Mesendoderm (in vitro differentiated cells): Measurements from ENCODE around the gene IRAG1.
A peak's percentile ranks its signal among the peaks of the same experiment; 100 is the strongest.

ENCODE experiments used
- DNase-seq: peaks from one replicate; pipeline ENCODE4 v3.0.0; 2013
- H2AK5ac ChIP-seq: 2 replicates; pipeline ENCODE4 v1.6.1; 2013; ENCODE audit warnings: low read length, inconsistent platforms
- H2BK120ac ChIP-seq: 2 replicates; pipeline ENCODE4 v1.6.1; 2013; ENCODE audit warnings: low read depth, mild to moderate bottlenecking, low read length, moderate library complexity, mixed read lengths
- H2BK15ac ChIP-seq: replicated peaks from 2 replicates; pipeline ENCODE4 v1.6.1; 2013; ENCODE audit warnings: low read depth, mild to moderate bottlenecking, moderate library complexity
- H2BK5ac ChIP-seq: 2 replicates; pipeline ENCODE4 v1.6.1; 2013; ENCODE audit warnings: low read length, inconsistent platforms
- H3K18ac ChIP-seq: 2 replicates; pipeline ENCODE4 v1.6.1; 2013; ENCODE audit warnings: mild to moderate bottlenecking, low read length, mixed read lengths
- H3K23ac ChIP-seq: one replicate; pipeline ENCODE4 v1.6.1; 2013; ENCODE audit warnings: low read length
- H3K27ac ChIP-seq: 2 replicates; pipeline ENCODE4 v1.5.1; 2013; ENCODE audit warnings: low read depth, mild to moderate bottlenecking, inconsistent platforms, low read length, moderate library complexity
- H3K27me3 ChIP-seq: 2 replicates; pipeline ENCODE4 v1.6.1; 2013; ENCODE audit warnings: low read length, control low read depth, mild to moderate bottlenecking, inconsistent platforms; ENCODE audit not compliant: insufficient read depth, poor library complexity
- H3K36me3 ChIP-seq: 2 replicates; pipeline ENCODE4 v1.6.1; 2013; ENCODE audit warnings: low read length, inconsistent platforms; ENCODE audit not compliant: control insufficient read depth, insufficient read depth
- H3K4ac ChIP-seq: one replicate; pipeline ENCODE4 v1.6.1; 2013; ENCODE audit warnings: low read depth, mild to moderate bottlenecking, low read length, moderate library complexity
- H3K4me1 ChIP-seq: 2 replicates; pipeline ENCODE4 v1.6.1; 2013; ENCODE audit warnings: low read depth, low read length, inconsistent platforms; ENCODE audit not compliant: control insufficient read depth
- H3K4me2 ChIP-seq: 2 replicates; pipeline ENCODE4 v1.6.1; 2013; ENCODE audit warnings: low read length
- H3K4me3 ChIP-seq: 2 replicates; pipeline ENCODE4 v1.5.1; 2013; ENCODE audit warnings: mild to moderate bottlenecking, low read length
- H3K56ac ChIP-seq: one replicate; pipeline ENCODE4 v1.6.1; 2013; ENCODE audit warnings: low read length
- H3K79me1 ChIP-seq: 2 replicates; pipeline ENCODE4 v1.6.1; 2013; ENCODE audit warnings: low read length, inconsistent platforms
- H3K79me2 ChIP-seq: 2 replicates; pipeline ENCODE4 v1.6.1; 2013; ENCODE audit warnings: mild to moderate bottlenecking, low read length; ENCODE audit not compliant: control insufficient read depth, insufficient read depth
- H3K9ac ChIP-seq: 2 replicates; pipeline ENCODE4 v1.6.1; 2013; ENCODE audit warnings: low read length, inconsistent platforms
- H4K5ac ChIP-seq: one replicate; pipeline ENCODE4 v1.6.1; 2013; ENCODE audit warnings: low read length
- H4K8ac ChIP-seq: one replicate; pipeline ENCODE4 v1.6.1; 2013; ENCODE audit warnings: low read depth, mild to moderate bottlenecking, control low read depth, low read length, moderate library complexity
- WGBS: extraction: QIAGEN DNeasy Blood & Tissue Kit; methylation state at CpG from one replicate; pipeline ENCODE4 v1.1.7; 2013; ENCODE audit warnings: low lambda C conversion rate, missing lambda C conversion rate; ENCODE audit not compliant: insufficient coverage; ENCODE audit errors: extremely low coverage; 5-methylcytosine and 5-hydroxymethylcytosine counted together

IRAG1 gene

GRCh38 chr11:10669258-10670033, 24.1 kb downstream of the IRAG1 start:
- no peak overlapping the region for H3K27ac ChIP-seq
- DNase-seq = no peak
- no CpG with 5 or more reads among the region's 5 CpGs for WGBS

DNA sequence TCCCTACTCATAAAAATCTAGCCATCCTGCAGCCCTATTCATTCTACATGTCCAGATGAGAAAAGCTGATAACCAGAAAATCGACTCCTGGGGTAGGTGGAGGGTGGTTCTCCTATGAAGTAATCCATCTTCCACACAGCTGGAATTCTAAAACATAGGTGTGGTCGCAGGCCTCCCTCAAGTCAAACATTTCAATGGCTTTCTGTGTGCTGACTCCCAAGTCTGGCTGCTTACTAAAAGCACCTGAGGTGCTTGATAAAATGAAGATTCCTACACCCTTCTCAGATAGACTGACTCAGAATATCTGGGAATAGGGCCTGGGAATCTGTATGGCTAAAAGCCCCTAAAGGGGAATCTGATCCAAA, 26.1 kb downstream of the IRAG1 start:
- no peak overlapping the region for H3K4me2 ChIP-seq
- H3K79me1 ChIP-seq = no peaks in the 10 kb centered on the region
- DNase-seq = no peak
- no peak overlapping the region for H2BK15ac ChIP-seq
- H3K4me1 ChIP-seq = no peaks in the 10 kb centered on the region
- H3K27me3 ChIP-seq = no peaks in the 10 kb centered on the region
- no peak overlapping the region for H4K5ac ChIP-seq
- no peak overlapping the region for H3K56ac ChIP-seq
- no peak overlapping the region for H2BK5ac ChIP-seq
- H3K9ac ChIP-seq = no peak overlapping the region
- H3K23ac ChIP-seq = no peak overlapping the region
- H3K4ac ChIP-seq = no peak overlapping the region
- H3K18ac ChIP-seq = no peak overlapping the region
- H3K36me3 ChIP-seq = no peaks in the 10 kb centered on the region
- no peak overlapping the region for H3K4me3 ChIP-seq
- H2BK120ac ChIP-seq = no peak overlapping the region
- H2AK5ac ChIP-seq = no peak overlapping the region
- H4K8ac ChIP-seq = no peak overlapping the region
- no CpG with 5 or more reads among the region's 2 CpGs for WGBS
- H3K79me2 ChIP-seq = no peaks in the 10 kb centered on the region
- H3K27ac ChIP-seq = no peak overlapping the region

More at GRCh38 chr11:10669258-10670033, 24.1 kb downstream of the IRAG1 start:
- Histone ChIP-seq H4K8ac (no peak overlapping the region), H3K27me3 (no peaks in the 10 kb centered on the region), H3K9ac (no peak overlapping the region), H3K36me3 (no peaks in the 10 kb centered on the region), H2BK5ac (no peak overlapping the region), H4K5ac (no peak overlapping the region), H3K4me1 (no peaks in the 10 kb centered on the region), H3K56ac (no peak overlapping the region), H3K4me3 (no peak overlapping the region), H3K4me2 (no peak overlapping the region), H2BK120ac (no peak overlapping the region), H3K23ac (peak overlapping the region; percentile 91), H3K18ac (no peak overlapping the region), H2AK5ac (no peak overlapping the region), H3K79me1 (no peaks in the 10 kb centered on the region), H2BK15ac (no peak overlapping the region), H3K79me2 (no peaks in the 10 kb centered on the region), H3K4ac (no peak overlapping the region)

GRCh38 chr11:10666556-10667520, 26.7 kb downstream of the IRAG1 start:
- no peak overlapping the region for H3K23ac ChIP-seq
- H3K4me1 ChIP-seq = no peaks in the 10 kb centered on the region
- DNase-seq = no peak
- H3K4me3 ChIP-seq = no peak overlapping the region
- no peak overlapping the region for H4K5ac ChIP-seq
- H3K36me3 ChIP-seq = no peaks in the 10 kb centered on the region
- no peaks in the 10 kb centered on the region for H3K27me3 ChIP-seq
- no peak overlapping the region for H3K18ac ChIP-seq
- H3K4me2 ChIP-seq = no peak overlapping the region
- no peak overlapping the region for H3K4ac ChIP-seq
- H3K79me1 ChIP-seq = no peaks in the 10 kb centered on the region
- H2BK15ac ChIP-seq = no peak overlapping the region
- H2AK5ac ChIP-seq = no peak overlapping the region
- H3K9ac ChIP-seq = no peak overlapping the region
- H2BK5ac ChIP-seq = no peak overlapping the region
- H2BK120ac ChIP-seq = no peak overlapping the region
- no peak overlapping the region for H3K27ac ChIP-seq
- no peak overlapping the region for H4K8ac ChIP-seq
- H3K56ac ChIP-seq = no peak overlapping the region
- H3K79me2 ChIP-seq = no peaks in the 10 kb centered on the region
- no CpG with 5 or more reads among the region's 6 CpGs for WGBS

DNA sequence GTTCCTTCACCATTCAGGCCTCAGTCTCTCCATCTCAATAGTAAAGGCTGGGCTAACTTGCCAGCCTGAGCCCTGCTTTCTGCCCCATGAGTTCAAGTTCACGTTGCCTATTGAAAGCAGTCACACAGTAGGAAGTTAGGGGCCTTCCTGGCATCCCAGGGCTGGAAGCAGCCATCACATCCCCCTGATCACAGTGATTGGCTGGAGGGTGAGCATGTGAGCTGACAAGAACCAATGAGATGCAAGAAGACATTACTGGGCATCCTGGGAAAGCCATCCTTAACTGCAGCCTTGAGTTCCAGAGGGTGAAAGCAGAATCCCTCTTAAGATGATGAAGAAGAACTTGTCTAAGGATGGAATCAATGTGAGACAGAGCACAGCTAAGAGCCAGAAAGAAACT, 29.1 kb downstream of the IRAG1 start:
- Histone ChIP-seq H3K27ac (no peak overlapping the region), H3K9ac (no peak overlapping the region), H3K4me1 (no peaks in the 10 kb centered on the region), H3K79me1 (no peaks in the 10 kb centered on the region), H2BK5ac (no peak overlapping the region), H2BK120ac (no peak overlapping the region), H3K23ac (no peak overlapping the region), H3K4me3 (no peak overlapping the region), H4K8ac (no peak overlapping the region), H2AK5ac (no peak overlapping the region), H3K36me3 (no peaks in the 10 kb centered on the region), H4K5ac (no peak overlapping the region), H2BK15ac (no peak overlapping the region), H3K27me3 (no peaks in the 10 kb centered on the region), H3K4ac (no peak overlapping the region), H3K18ac (no peak overlapping the region), H3K56ac (no peak overlapping the region), H3K79me2 (no peaks in the 10 kb centered on the region), H3K4me2 (no peak overlapping the region)
- WGBS = no CpG with 5 or more reads among the region's 1 CpG
- DNase-seq = no peak

DNA sequence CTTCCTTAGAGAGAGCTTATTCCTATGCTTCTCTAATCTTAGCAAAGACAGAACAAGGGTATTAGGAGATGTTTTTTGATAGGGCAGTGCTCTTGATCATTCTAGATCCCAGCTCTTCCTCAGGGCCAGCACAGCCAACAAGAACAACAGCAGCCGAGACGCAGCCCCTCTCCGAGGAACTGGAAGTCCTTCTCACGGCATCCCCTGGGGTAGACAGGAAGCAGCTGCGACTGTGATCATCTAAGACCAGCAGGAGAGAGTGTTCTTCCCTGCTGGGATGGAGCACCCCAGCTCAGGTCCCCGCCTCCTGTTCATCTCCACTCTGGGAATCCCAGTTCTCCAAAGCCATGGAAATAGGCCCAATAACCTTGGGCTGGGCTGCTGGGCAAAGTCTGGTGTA, 29.6 kb downstream of the IRAG1 start:
- Histone ChIP-seq H3K79me2 (no peaks in the 10 kb centered on the region), H4K5ac (no peak overlapping the region), H3K4me3 (no peak overlapping the region), H3K4ac (no peak overlapping the region), H3K27me3 (no peaks in the 10 kb centered on the region), H2BK15ac (no peak overlapping the region), H3K36me3 (no peaks in the 10 kb centered on the region), H3K4me1 (no peaks in the 10 kb centered on the region), H3K79me1 (no peaks in the 10 kb centered on the region), H3K27ac (no peak overlapping the region), H2AK5ac (no peak overlapping the region), H3K9ac (no peak overlapping the region), H2BK5ac (no peak overlapping the region), H2BK120ac (no peak overlapping the region), H4K8ac (no peak overlapping the region), H3K23ac (no peak overlapping the region), H3K4me2 (no peak overlapping the region), H3K56ac (no peak overlapping the region), H3K18ac (no peak overlapping the region)
- no peak for DNase-seq
- WGBS = no CpG with 5 or more reads among the region's 6 CpGs
